Activated CD8-positive, alpha-beta memory T cell treated with anti-CD3 and anti-CD28 coated beads for 1 hour (primary cell): ENCODE results near the gene OSBPL6.
"Not testable (repeated sequence)": the region's sequence is repeated elsewhere in the genome, so short reads cannot be mapped to it uniquely, and the experiment has no call there.

Experiments
- DNase-seq, 2 donors: peaks; one replicate each; pipeline ENCODE4 v3.0.0-alpha.2; 2020; ENCODE audit warnings: low read depth in 1 of 2; ENCODE audit errors: extremely low read depth in 1 of 2

OSBPL6 gene

GRCh38 chr2:178197791-178198190 is 3.5 kb downstream of the OSBPL6 start:
- no peak for DNase-seq

- not testable (repeated sequence) for DNase-seq
These were observed 4.1 kb downstream of the OSBPL6 start for GRCh38 chr2:178198441-178198840.

GRCh38 chr2:178199334-178199733 is 5.0 kb downstream of the OSBPL6 start:
- no peak for DNase-seq

GRCh38 chr2:178200331-178200730 is 6.0 kb downstream of the OSBPL6 start:
- DNase-seq: no peak

- DNase-seq: no peak
These were observed 8.6 kb downstream of the OSBPL6 start for GRCh38 chr2:178202927-178203326.

GRCh38 chr2:178204977-178205376 is 10.7 kb downstream of the OSBPL6 start:
- DNase-seq: no peak

- DNase-seq: no peak
These were observed 11.7 kb downstream of the OSBPL6 start for GRCh38 chr2:178205853-178206521.

GRCh38 chr2:178208336-178208735 is 14.0 kb downstream of the OSBPL6 start:
- no peak for DNase-seq

GRCh38 chr2:178208817-178209216 is 14.5 kb downstream of the OSBPL6 start:
- DNase-seq: no peak

GRCh38 chr2:178211460-178211859 is 17.1 kb downstream of the OSBPL6 start:
- no peak for DNase-seq

GRCh38 chr2:178211943-178212342 is 17.6 kb downstream of the OSBPL6 start:
- DNase-seq: no peak

GRCh38 chr2:178213991-178214390 is 19.7 kb downstream of the OSBPL6 start:
- DNase-seq: no peak

- DNase-seq: no peak
These were observed 24.9 kb downstream of the OSBPL6 start for GRCh38 chr2:178219247-178219646.

- DNase-seq: no peak
These were observed 26.5 kb downstream of the OSBPL6 start for GRCh38 chr2:178220814-178221213.

GRCh38 chr2:178221556-178221955 is 27.2 kb downstream of the OSBPL6 start:
- DNase-seq: no peak

GRCh38 chr2:178223806-178224205 is 29.5 kb downstream of the OSBPL6 start:
- no peak for DNase-seq

GRCh38 chr2:178225006-178225805 is 30.9 kb downstream of the OSBPL6 start:
- no peak for DNase-seq

- no peak for DNase-seq
These were observed 32.9 kb downstream of the OSBPL6 start for GRCh38 chr2:178227187-178227586.

GRCh38 chr2:178229927-178230326 is 35.6 kb downstream of the OSBPL6 start:
- no peak for DNase-seq

GRCh38 chr2:178230396-178230795 is 36.1 kb downstream of the OSBPL6 start:
- no peak for DNase-seq

GRCh38 chr2:178233428-178233827 is 39.1 kb downstream of the OSBPL6 start:
- DNase-seq: no peak

- no peak for DNase-seq
These were observed 40.3 kb downstream of the OSBPL6 start for GRCh38 chr2:178234648-178235047.
